HepG2 (cell line): ENCODE results near the gene HAPLN1.
A peak's percentile ranks its signal among the peaks of the same experiment; 100 is the strongest.

Experiments used
- ARHGAP35 ChIP-seq: sonication (generic); formaldehyde crosslinking; IDR thresholded peaks from 2 replicates; pipeline ENCODE4 v1.9.0; 2022; ENCODE audit warnings: mild to moderate bottlenecking, inconsistent platforms, moderate library complexity, missing genetic modification reagents, borderline replicate concordance
- DR1 ChIP-seq: sonication (generic); formaldehyde crosslinking; IDR thresholded peaks from 2 replicates; pipeline ENCODE4 v1.8.0; 2021; ENCODE audit warnings: mild to moderate bottlenecking, missing genetic modification reagents, inconsistent platforms
- GABPA ChIP-seq, 2 experiments: IDR thresholded peaks; 2 replicates each; pipeline ENCODE4 v1.6.1; 2011 to 2016; ENCODE audit warnings: low read depth in 2 of 2, low read length in 1 of 2, missing biosample characterization in 1 of 2, missing genetic modification characterization in 1 of 2
- ISL2 ChIP-seq: sonication (generic); formaldehyde crosslinking; IDR thresholded peaks from 2 replicates; pipeline ENCODE4 v1.5.0; 2020; ENCODE audit warnings: missing genetic modification reagents
- JARID2 ChIP-seq: sonication (generic); formaldehyde crosslinking; IDR thresholded peaks from 2 replicates; pipeline ENCODE4 v1.8.1; 2023; ENCODE audit warnings: missing genetic modification reagents, inconsistent platforms; ENCODE audit not compliant: insufficient replicate concordance
- NFKBIZ ChIP-seq: IDR thresholded peaks from 2 replicates; pipeline ENCODE4 v1.6.1; 2018; ENCODE audit warnings: missing genetic modification reagents, missing compliant biosample characterization
- SNAI1 ChIP-seq: sonication (generic); formaldehyde crosslinking; IDR thresholded peaks from 2 replicates; pipeline ENCODE4 v1.5.0; 2020; ENCODE audit warnings: mild to moderate bottlenecking, missing genetic modification reagents, borderline replicate concordance
- ZZZ3 ChIP-seq: sonication (generic); formaldehyde crosslinking; IDR thresholded peaks from 2 replicates; pipeline ENCODE4 v1.4.0; 2020; ENCODE audit warnings: missing genetic modification reagents, mild to moderate bottlenecking, borderline replicate concordance
- TF ChIP-seq, protein P1 (sequence below): IDR thresholded peaks from 2 replicates; pipeline ENCODE4 v1.6.1; 2012; ENCODE audit warnings: low read depth, low read length, improper control_type of control experiment
- TF ChIP-seq, protein P2 (sequence below): sonication (generic); formaldehyde crosslinking; IDR thresholded peaks from 2 replicates; pipeline ENCODE4 v1.5.0; 2020; ENCODE audit warnings: mild to moderate bottlenecking, missing genetic modification reagents, moderate library complexity

DNA sequence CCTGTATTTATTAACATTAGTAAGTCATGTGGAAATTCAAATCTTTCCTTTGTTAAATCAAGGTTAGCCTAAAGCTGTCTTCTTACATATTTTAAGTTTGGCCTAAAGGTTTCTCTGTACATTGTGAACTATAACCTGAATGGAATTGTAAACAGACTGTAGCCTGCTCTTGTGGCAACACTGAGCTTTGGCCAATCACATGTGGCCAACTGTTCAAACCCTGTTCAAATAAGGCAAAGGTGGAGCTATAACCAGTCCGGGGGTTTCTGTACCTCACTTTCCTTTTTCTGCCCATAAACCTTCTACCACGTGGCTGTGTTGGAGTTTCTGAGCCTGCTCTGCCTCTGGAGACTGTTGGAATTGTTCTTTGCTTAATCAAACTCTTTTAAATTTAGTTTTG lies 3.3 kb upstream of the HAPLN1 start:
- TF ChIP-seq JARID2 (CRISPR knock-in tag) (no peak), SNAI1 (CRISPR knock-in tag) (no peak), ISL2 (CRISPR knock-in tag) (no peak), ARHGAP35 (CRISPR knock-in tag) (no peak), ZZZ3 (CRISPR knock-in tag) (no peak), GABPA (IDR thresholded peaks at IDR 0.05; ENCODE audit: low read depth, low read length) (no peak), GABPA (CRISPR knock-in tag; IDR thresholded peaks at IDR 0.05; ENCODE audit: low read depth) (no peak), DR1 (CRISPR knock-in tag) (no peak), NFKBIZ (CRISPR knock-in tag) (no peak)
- TF ChIP-seq, protein P1, sequence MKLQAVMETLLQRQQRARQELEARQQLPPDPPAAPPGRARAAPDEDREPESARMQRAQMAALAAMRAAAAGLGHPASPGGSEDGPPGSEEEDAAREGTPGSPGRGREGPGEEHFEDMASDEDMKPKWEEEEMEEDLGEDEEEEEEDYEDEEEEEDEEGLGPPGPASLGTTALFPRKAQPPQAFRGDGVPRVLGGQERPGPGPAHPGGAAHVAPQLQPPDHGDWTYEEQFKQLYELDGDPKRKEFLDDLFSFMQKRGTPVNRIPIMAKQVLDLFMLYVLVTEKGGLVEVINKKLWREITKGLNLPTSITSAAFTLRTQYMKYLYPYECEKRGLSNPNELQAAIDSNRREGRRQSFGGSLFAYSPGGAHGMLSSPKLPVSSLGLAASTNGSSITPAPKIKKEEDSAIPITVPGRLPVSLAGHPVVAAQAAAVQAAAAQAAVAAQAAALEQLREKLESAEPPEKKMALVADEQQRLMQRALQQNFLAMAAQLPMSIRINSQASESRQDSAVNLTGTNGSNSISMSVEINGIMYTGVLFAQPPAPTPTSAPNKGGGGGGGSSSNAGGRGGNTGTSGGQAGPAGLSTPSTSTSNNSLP: no peak
- TF ChIP-seq, protein P2, sequence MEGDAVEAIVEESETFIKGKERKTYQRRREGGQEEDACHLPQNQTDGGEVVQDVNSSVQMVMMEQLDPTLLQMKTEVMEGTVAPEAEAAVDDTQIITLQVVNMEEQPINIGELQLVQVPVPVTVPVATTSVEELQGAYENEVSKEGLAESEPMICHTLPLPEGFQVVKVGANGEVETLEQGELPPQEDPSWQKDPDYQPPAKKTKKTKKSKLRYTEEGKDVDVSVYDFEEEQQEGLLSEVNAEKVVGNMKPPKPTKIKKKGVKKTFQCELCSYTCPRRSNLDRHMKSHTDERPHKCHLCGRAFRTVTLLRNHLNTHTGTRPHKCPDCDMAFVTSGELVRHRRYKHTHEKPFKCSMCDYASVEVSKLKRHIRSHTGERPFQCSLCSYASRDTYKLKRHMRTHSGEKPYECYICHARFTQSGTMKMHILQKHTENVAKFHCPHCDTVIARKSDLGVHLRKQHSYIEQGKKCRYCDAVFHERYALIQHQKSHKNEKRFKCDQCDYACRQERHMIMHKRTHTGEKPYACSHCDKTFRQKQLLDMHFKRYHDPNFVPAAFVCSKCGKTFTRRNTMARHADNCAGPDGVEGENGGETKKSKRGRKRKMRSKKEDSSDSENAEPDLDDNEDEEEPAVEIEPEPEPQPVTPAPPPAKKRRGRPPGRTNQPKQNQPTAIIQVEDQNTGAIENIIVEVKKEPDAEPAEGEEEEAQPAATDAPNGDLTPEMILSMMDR (CRISPR knock-in tag): 0 out of 2 replicates have a peak, but pooled peaks have one; percentile 5
